HG02852 (cell line): ENCODE results near the gene RNF141.

Experiments used
- ATAC-seq: cut with Tn5 transposase; IDR thresholded peaks from one replicate; pipeline ENCODE4 v1.9.1; 2021; ENCODE audit warnings: mild to moderate bottlenecking, moderate library complexity; ENCODE audit not compliant: unreplicated experiment

The RNF141 gene

DNA sequence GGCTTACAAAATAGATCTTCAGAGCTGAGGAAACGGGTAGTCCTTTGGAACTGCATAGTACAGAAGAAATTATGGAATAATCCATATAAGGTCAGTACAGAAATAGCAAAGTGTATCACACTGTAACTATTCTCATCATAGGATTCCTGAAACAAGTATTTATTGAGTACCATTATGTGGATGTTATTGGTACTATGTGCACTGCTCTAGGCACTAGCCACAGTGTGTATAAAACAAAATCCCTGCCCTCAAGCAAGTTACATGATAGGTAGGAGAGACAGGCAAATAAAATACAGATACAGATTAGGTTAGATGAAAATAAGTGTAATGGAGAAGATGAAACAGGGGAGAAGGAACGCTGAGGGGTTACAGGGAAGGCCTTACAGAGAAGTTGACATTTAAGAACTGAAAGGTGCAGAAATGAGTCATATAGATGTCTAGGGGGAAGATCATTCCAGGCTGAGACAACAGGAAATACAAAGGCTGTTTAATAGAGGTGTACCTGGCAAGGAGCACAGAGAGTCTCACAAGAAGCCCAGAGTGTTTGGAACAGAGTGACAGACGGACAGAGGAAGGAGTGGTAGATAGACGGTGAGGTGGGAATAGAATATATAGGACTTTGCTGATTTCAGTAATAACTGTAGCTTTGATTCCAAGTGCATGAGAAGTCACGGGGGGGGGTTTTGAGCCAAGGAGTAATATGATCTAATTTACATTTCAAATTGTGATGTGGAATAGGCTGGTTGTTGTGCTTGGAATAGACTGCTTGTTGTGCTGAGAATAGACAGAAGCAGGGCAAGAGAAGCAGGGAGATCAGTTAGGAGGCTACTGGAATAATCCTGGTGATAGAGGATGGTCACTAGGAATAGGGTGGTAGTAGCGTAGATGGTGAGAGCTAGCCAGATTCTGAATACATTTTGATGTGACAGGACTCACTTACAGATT is 13.7 kb downstream of the RNF141 start:
- peak; percentile 89 for ATAC-seq

DNA sequence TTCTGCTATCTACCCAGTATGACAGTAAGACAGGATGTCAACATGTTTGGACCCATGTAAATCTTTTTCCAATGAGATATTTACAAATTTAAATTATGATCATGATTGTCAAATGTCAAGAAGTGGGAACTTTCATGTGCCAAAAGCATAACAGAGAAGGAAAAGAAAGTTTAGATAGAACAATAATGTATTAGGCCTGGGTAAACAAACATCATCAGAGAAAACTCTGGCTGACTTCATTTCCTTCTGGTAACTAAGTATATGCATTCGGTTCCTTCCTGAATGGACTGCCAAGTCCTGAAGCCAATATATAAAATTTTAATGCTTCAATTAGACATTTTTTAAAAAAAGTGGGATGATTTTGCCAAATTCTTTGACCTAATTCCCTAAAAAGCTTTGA is 16.5 kb downstream of the RNF141 start:
- no peak for ATAC-seq

DNA sequence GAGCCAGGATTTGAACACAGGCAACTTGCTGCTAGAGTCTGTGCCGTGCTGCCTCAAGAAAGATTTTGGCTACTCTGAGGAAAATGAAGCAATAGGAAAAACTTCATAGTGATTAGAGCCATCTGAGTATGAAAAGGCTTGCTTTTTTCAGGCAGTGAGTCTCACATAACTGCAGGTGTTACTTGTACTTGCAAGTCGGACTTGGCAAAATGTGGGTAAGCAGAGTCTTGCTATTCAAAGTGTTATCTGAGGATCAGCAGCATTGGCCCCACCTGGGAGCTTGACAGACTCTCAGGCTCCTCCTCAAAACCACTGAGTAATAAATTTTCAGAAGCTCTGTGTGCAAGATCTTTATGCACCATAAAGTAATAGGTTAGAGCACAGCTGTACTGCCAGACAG is 18.1 kb downstream of the RNF141 start:
- ATAC-seq = no peak

DNA sequence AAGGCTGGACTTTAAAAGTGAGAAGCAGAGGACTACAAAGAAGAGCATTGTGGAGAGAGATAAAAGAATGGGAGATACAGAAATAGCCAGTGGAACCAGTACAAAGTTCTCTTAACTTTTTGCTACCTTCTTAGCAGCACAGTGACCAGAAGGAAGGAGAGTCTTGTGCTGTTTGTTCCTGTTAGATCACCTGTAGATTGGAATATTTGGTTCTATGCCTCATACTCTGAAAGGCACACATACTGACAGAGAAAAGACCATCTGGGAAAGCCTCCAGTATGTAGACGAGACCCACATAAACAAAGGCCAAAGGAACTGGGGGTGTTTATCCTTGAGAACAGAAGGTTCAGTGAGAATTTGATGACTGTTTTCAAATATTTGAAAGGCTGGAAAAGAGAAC is 18.7 kb downstream of the RNF141 start:
- ATAC-seq = no peak

DNA sequence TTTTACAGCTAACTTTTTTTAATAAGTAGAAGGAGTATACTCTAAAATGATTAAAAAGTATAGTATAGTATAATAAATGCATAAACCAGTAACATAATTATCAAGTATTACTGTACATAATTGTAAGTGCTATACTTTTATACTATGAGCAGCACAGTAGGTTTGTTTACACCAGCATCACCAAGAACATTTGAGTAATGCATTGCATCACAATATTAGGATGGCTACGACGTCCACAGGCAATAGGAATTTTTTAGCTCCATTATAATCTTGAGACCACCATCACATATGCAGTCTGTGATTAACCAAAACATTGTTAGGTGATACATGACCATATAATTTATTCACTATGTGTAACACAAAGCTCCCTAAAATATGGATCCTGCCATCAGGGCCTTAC is 20.4 kb downstream of the RNF141 start:
- ATAC-seq = no peak

DNA sequence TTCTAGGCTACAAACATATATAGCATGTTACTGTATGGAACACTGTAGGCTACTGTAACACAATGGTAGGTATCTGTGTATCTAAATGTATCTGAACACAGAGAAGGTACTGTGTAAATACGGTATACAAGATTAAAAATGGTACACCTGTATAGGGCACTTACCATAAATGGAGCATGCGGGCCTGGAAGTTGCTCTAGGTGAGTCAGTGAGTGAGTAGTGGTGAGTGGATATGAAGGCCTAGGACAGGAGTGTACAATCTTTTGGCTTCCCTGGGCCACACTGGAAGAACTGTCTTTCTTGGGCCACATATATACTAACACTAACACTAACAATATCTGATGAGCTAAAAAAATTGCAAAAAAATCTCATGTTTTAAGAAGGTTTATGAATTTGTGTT is 21.4 kb downstream of the RNF141 start:
- no peak for ATAC-seq

DNA sequence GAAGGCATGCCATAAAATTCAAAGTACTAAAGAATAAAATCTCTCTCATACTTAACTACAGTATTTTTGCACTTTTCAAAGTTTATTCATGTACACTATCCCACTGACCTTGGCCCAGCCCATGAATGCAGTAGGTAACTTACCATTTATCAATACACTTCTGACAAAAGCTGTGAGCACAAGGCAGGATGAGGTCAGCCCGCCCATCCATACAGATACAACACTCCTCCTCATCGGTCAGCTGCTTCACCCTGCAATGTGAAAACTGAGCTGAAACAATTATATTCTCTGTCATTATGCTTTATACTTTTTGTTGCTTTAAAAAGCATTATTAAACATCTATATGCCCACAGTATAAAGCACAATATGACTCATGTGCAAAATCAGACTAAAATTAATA is 22.1 kb downstream of the RNF141 start:
- ATAC-seq = no peak

DNA sequence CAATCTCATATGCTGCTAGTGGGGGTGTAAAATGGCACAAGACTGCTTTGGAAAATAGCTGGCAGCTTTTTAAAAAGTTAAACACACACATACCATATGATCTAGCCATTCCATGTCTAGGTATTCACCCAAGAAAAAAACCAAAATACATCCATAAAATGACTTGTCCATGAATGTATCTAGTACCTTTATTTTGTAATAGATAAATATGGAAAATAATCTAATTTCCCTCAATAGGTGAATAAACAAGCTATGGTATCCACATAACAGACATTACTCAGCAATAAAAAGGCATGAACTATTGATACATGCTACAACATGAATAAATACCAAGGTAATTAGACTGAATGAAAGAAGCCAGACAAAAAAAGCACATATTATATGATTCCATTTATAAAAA is 22.9 kb downstream of the RNF141 start:
- ATAC-seq = no peak

DNA sequence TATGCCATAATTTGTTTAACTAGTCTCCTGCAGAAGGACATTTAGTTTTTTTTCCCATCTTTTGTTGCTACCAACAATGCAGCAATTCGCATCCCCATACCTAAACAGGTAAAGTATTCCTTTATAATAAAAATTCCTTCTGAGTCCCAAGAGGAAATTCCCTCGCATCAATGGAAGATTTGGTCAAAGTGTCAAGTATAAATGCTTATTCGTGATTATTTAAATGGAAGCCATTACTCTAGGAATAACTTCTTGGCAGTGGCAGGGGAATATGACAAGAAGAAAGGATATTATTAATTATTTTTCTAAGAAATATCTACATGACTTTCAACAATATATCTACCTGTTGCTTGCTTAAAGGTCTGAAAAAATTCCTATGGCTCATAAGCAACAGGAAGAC is 25.6 kb downstream of the RNF141 start:
- ATAC-seq = no peak

DNA sequence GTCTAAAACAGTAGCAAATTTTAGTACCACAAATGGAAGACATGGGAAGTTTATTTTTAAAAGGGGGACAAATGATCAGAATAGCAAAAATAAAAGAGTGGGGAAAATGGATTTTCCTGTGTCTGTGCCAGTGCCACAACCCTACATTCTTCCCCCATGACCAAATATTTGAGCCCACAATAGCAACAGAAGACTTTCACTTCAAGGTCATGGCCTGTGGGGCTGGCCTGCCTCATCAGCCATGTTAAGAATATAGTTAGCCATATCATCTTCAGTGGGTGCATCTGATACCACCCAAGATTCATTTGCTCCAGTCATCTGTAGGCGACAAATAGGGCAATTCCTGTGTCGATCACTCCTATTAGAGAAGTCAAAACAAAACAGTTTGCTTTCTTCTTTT is 26.3 kb downstream of the RNF141 start:
- ATAC-seq = no peak

DNA sequence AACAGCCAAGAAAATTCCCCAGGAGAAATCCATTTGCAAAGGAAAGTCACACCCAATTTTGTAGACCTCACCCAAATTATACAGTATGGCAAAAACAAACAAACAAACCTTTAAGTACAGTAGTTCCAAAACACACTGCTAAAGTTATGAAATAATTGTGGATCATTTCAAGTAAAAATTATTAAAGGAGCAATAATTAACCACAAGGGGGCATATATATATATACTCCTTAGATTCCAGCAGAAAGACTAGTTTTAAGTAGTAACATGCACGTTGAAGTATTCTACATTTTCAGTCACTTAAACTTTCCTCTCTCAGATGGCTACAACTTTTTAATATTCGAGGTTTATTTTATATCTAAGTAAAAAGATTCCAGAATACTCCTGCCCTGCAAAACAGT is 26.8 kb downstream of the RNF141 start:
- ATAC-seq = no peak

DNA sequence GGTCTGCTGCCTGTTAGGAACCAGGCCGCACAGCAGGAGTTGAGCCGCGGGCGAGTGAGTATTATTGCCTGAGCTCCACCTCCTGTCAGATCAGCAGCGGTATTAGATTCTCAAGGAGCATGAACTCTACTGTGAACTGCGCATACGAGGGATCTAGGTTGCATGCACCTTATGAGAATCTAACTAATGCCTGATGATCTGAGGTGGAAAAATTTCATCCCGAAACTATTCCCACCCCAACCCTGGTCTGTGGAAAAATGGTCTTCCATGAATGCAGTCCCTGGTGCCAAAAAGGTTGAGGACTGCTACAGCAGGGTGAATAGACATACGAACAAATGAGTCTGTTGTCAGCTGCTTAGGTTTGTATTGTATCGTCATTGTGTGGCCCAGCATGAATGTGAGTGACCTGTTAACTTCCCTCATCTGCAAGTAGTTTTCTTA is 29.8 kb downstream of the RNF141 start:
- no peak for ATAC-seq

DNA sequence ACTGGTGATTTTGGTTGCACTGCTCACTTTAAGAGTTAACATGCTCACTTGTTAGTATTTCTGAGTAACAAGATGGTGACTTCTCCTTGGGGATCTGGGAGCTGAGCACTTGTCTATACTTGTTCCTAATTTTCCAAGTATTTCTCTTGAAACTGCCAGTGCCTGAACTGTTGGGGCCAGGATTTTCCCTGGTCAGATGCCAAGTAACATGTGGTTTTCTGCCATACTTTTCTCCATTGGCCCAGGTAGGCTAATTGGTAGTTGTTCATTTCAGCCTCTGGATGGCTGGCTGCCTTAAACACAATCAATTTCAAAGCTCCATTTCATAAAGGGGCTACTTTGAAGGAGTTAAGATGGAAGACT is 35.0 kb downstream of the RNF141 start:
- ATAC-seq = no peak

DNA sequence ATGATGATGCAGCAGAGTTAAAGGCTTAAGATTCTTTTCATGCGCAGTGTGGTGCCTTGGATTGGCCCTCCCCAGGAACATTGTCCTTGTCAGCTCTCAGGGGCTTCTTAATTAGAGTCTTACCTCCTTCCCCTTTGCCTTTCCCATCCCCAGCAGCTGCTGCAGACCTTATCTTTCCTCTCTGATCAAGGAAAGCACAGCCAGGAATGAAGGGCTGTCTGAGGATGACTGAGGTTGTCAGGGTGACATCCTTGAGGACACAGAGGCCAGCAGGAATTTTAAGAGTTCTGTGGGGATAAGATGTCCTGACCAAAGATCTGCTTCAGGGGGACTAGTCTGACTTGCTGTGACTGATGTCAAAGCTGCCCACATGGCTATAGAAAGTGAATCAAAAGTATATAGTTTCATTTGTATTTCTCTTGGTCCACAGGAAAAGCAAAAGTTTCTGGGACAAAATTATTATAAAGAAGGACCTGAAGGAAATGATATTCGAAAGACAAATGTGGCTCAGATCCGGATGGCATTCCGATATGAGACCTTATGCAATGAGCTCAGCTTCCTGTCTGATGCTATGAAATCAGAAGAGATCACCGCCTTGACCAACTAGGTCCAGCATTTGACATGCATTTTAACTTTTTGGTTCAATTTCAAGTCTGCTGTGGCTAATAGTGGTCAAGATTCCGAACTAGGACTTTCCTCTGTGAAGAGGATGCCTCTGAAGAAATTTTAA is 35.5 kb downstream of the RNF141 start:
- no peak for ATAC-seq

DNA sequence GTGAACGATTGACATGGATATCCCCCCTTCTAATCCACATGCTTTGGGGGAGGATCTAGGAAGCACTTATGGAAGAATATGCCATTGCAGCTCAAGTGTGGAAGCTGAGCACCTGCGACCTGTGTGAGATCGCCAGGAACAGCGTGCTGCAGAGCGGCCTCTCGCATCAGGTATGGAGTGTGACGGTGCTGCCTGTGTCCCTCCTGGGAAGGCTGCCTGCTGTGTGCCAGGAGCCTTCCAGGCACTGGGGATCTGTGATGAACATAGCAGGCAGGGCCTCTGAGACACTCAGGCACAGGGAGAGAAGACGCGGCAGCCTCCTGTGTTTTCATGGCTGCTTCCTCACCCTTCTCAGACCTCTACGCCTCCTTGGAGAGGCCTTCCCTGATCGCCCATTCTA is 36.5 kb downstream of the RNF141 start:
- no peak for ATAC-seq

DNA sequence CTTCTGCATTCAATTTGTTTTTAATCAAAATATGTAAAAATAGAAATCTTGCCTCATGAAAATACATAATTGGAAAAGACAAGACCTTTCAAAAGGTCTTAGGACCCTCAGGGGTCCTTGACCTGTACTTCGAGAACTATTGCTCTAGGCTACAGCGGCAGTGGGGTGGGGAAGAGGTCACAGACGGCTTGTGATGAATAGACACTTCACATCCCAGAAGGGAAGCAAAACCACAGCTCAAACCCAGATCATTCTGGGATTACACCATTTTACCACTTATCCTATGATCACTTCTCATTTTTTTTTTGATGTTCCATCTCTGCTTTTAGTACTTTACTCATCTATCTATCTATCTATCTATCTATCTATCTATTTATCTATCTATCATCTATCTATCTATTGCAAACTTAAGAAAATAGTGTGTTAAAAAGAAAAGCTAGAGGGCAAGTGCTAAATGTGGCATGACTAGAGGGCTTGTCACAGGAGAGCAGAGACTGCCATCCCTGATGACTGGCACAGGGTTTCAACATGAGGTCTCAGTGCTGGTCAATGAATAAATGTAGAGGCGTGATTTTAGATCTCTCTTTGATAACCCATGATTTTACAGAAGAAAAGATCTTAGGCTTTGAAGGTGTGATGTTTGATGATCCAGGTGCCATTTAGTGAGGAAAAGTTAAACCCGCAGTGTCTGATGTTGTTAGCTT is 37.1 kb downstream of the RNF141 start:
- no peak for ATAC-seq

DNA sequence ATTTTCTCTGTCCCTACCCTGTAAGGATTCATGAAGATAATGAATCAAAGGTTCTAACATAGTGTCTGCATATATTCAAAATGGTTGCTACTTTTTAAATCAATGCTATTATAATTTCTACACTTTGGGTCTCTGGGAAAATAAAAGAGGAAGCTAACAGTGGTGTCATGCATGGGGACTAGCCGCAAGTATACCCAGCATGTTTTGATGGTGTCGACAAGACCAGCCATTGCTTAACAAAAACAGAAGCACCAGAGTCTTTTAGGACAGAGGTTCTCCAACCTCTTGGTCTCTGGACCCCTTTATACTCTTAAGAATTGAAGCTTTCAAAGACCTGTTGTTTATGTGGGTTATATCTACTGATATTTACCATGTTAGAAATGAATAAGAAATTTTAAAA is 37.8 kb downstream of the RNF141 start:
- ATAC-seq = no peak

DNA sequence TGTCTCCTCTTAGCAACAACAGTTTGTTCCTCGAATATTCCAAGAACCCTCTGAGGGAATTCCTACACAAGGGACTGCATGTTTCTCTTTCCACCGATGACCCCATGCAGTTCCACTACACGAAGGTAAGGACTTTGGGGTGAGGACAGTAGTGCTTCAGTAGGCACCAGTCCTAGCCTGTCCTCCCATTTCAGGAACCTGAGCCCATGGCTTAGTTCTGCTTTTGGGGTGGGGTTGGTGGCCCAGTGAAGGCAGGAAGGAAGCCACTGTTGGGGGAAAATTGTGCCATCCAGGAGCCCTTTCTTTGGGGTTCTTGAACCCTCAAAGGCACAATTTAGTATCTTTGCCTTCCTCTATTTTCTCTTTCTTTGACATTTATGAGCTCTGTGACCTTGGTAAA is 38.2 kb downstream of the RNF141 start:
- ATAC-seq = no peak

DNA sequence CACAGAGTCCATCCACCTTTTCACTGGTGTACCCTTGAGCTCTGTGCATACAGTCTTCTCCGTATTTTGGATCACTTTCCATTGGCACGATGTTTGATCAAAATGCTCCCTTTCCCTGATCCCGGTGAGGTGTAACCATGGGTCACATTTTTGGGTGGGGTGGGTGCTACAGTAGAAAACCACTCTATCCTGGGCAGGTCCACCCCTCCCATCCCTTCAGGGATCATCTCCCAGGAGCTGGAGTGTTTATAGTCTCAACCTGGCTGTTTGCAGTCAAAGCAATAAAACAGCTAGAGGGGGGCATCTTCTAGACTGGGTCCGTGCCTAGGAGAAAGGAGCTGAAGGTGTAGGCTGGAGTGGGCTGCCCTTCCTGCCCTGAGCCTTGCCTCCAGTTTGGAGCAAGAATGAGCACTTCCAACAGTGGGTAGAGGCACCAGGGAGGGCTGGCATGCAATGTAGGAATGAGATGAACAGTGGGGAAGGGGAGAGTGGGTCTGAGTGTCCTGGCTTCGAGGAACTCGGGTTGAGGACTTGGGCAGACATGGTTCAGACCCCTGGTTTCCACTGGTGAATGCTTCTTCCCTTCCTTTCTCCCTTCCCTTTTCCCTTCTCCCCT is 38.8 kb downstream of the RNF141 start:
- ATAC-seq = no peak

DNA sequence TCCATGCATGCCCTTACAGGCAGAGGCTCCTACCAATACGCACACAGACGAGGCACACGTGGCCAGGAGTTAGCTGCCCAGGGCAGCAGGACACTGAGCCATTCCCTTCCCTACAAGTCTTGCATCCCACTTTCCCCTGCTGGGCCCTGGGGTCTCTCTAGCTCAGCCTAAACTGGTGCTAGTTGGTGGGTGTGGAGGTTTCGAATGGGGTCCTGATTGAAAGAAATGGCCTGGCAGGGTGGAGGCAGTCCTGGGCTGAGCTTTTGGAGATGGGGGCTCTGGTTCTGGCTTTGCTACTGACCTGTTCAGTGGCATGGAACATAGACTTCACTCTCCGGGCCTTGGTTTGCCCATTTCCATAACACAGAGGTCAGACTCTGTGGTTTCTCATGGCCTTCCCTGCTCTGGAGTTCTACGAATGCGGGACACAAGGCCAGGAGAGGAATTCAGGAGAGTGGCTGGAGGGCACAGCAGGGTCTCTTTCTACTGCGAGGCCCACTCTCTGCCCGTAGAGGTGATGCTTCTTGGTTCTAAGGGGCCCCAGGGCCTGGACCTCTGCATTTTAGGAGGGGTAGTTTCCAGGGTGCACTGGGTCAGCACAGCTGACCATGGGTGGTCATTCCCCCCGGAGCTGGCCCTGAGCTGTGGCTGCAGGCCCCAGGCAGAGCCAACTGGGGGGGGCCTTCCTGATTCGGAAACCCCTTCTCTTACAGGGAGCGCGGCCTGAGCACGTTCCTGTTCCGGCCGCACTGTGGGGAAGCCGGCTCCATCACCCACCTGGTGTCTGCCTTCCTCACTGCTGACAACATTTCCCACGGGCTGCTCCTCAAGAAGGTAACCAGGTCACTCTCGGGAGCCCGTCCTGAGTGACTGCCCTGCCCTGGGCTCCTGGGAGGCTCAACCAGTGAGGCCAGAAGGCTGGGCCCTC is 40.0 kb downstream of the RNF141 start:
- no peak for ATAC-seq
